PFSK-1 (cell line): Measurements from ENCODE around the gene BHMT.

Experiments
- FOXP2 ChIP-seq: optimal IDR thresholded peaks from 2 replicates; pipeline ENCODE3; 2011; ENCODE audit warnings: borderline replicate concordance, control low read depth, inconsistent platforms; ENCODE audit not compliant: insufficient read depth; ENCODE audit errors: extremely low read length, extremely low read depth
- POLR2AphosphoS5 ChIP-seq: IDR thresholded peaks from 2 replicates; pipeline ENCODE4 v1.6.1; 2012; ENCODE audit warnings: low read depth, mild to moderate bottlenecking, control low read depth, low read length, moderate library complexity
- SIN3A ChIP-seq: IDR thresholded peaks from 2 replicates; pipeline ENCODE4 v1.6.1; 2012; ENCODE audit warnings: mild to moderate bottlenecking, low read length, moderate library complexity, borderline replicate concordance; ENCODE audit not compliant: insufficient read depth
- TAF1 ChIP-seq: IDR thresholded peaks from 2 replicates; pipeline ENCODE4 v1.6.1; 2012; ENCODE audit warnings: low read length, control low read depth, borderline replicate concordance; ENCODE audit not compliant: insufficient read depth
- TF ChIP-seq, protein P1 (sequence below), 2 experiments: IDR thresholded peaks; 2 replicates each; pipeline versions ENCODE4 v1.6.1 to v1.8.0; 2011 to 2012; ENCODE audit warnings: low read depth in 2 of 2, low read length in 2 of 2, control low read depth in 1 of 2, inconsistent platforms in 1 of 2, mild to moderate bottlenecking in 1 of 2, moderate library complexity in 1 of 2; ENCODE audit not compliant: insufficient read depth in 1 of 2

DNA sequence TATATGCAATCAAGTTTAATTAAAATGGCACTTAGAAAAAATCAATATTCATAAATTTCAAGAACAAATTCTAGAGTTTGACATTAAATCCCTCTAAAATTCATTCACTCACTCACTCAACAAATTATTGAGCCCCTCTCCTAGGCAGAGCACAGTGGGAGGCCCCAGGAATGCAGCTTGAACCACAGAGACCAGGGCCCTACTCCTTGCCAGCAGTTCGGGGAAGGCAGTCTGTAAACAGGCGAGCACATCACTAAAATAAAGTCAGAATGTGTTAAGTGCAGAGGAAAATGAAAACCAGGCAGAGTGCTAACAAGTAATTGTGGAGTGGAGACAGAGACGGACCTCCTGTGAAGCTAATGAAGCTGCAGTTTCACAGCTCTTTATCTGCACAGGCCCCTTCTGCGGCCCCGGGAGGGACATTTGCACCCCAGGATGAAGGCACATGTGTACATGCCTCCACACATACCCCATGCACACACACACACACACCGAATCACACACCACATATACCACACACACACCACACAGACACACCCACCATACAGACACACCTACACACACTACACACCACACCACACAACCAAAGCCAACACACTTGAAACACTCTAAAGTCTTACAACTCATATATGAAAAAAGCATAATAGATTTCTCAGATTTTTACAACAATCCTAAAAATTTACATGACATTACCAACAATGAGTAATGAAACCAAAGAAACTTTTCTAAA lies 40.5 kb downstream of the BHMT start:
- TF ChIP-seq POLR2AphosphoS5 (no peak), SIN3A (no peak), TAF1 (no peak), FOXP2 (no peak)
- TF ChIP-seq, protein P1, sequence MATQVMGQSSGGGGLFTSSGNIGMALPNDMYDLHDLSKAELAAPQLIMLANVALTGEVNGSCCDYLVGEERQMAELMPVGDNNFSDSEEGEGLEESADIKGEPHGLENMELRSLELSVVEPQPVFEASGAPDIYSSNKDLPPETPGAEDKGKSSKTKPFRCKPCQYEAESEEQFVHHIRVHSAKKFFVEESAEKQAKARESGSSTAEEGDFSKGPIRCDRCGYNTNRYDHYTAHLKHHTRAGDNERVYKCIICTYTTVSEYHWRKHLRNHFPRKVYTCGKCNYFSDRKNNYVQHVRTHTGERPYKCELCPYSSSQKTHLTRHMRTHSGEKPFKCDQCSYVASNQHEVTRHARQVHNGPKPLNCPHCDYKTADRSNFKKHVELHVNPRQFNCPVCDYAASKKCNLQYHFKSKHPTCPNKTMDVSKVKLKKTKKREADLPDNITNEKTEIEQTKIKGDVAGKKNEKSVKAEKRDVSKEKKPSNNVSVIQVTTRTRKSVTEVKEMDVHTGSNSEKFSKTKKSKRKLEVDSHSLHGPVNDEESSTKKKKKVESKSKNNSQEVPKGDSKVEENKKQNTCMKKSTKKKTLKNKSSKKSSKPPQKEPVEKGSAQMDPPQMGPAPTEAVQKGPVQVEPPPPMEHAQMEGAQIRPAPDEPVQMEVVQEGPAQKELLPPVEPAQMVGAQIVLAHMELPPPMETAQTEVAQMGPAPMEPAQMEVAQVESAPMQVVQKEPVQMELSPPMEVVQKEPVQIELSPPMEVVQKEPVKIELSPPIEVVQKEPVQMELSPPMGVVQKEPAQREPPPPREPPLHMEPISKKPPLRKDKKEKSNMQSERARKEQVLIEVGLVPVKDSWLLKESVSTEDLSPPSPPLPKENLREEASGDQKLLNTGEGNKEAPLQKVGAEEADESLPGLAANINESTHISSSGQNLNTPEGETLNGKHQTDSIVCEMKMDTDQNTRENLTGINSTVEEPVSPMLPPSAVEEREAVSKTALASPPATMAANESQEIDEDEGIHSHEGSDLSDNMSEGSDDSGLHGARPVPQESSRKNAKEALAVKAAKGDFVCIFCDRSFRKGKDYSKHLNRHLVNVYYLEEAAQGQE (IDR thresholded peaks at IDR 0.05; ENCODE audit: insufficient read depth in 1 of 2, low read depth in 2 of 2, low read length in 2 of 2) = no peak
